GM12878 (cell line): ENCODE results near the gene TNFSF8.

Experiments used
- RFX5 ChIP-seq: IDR thresholded peaks from 2 replicates; pipeline ENCODE4 v1.6.1; 2011; ENCODE audit warnings: low read depth, low read length, improper control_type of control experiment
- TAF1 ChIP-seq: IDR thresholded peaks from 2 replicates; pipeline ENCODE4 v1.6.1; 2011; ENCODE audit warnings: mild to moderate bottlenecking, low read depth, low read length, borderline replicate concordance

GRCh38 chr9:114902786-114903524 lies 27.4 kb downstream of the TNFSF8 start:
- no peak for TF ChIP-seq TAF1
- no peak for TF ChIP-seq RFX5
